ENCODE measurements around the gene ART4. TPM values are rescaled to one million over a fixed set of nuclear protein-coding genes. Genes with fewer than 3 reads are reported as not detected.

The ART4 gene
- total RNA-seq, 1 experiment from 2014 or later = not detected

- no peak for TF ChIP-seq FOXP4 (CRISPR knock-in tag; IDR thresholded peaks at IDR 0.05)
- no peak for TF ChIP-seq ZBTB43 (CRISPR knock-in tag; IDR thresholded peaks at IDR 0.05)
- no peak for TF ChIP-seq CREM (CRISPR knock-in tag; IDR thresholded peaks at IDR 0.05)
- TF ChIP-seq SMAD3 (CRISPR knock-in tag; IDR thresholded peaks at IDR 0.05; ENCODE audit: borderline replicate concordance) = no peak
- no peak for TF ChIP-seq E2F4 (CRISPR knock-in tag; IDR thresholded peaks at IDR 0.05; ENCODE audit: borderline replicate concordance, low read depth)
These were observed 35.2 kb upstream of the ART4 start (continued) for GRCh38 chr12:14878488-14878887.

GRCh38 chr12:14876833-14877232, 33.5 kb upstream of the ART4 start:
- no peak for DNase-seq (ENCODE audit: low spot score)
- ATAC-seq = no peak
- Mint-ChIP-seq H3K27ac (no peak overlapping the region), H3K36me3 (no peaks in the 10 kb centered on the region), H3K27me3 (ENCODE audit: low read depth) (no peaks in the 10 kb centered on the region), H3K4me3 (no peak overlapping the region), H3K4me1 (no peaks in the 10 kb centered on the region), H3K9me3 (no peaks in the 10 kb centered on the region)
- no peak for TF ChIP-seq ZMAT4 (CRISPR knock-in tag; IDR thresholded peaks at IDR 0.05)
- no peak for TF ChIP-seq ZNF532 (CRISPR knock-in tag; IDR thresholded peaks at IDR 0.05; ENCODE audit: borderline replicate concordance)
- no peak for TF ChIP-seq PRDM15 (CRISPR knock-in tag; IDR thresholded peaks at IDR 0.05)
- no peak for TF ChIP-seq E2F4 (CRISPR knock-in tag; IDR thresholded peaks at IDR 0.05; ENCODE audit: borderline replicate concordance, low read depth)
- no peak for TF ChIP-seq ZNF281 (CRISPR knock-in tag; IDR thresholded peaks at IDR 0.05)
- no peak for TF ChIP-seq FOXK1 (CRISPR knock-in tag; IDR thresholded peaks at IDR 0.05)
- no peak for TF ChIP-seq PREB (CRISPR knock-in tag; IDR thresholded peaks at IDR 0.05; ENCODE audit: borderline replicate concordance)
- no peak for TF ChIP-seq SMAD3 (CRISPR knock-in tag; IDR thresholded peaks at IDR 0.05; ENCODE audit: borderline replicate concordance)
- no peak for TF ChIP-seq TEAD4 (CRISPR knock-in tag; IDR thresholded peaks at IDR 0.05)
- no peak for TF ChIP-seq TCF7 (CRISPR knock-in tag; IDR thresholded peaks at IDR 0.05; ENCODE audit: low read depth)
- no peak for TF ChIP-seq ZNF219 (CRISPR knock-in tag; IDR thresholded peaks at IDR 0.05; ENCODE audit: borderline replicate concordance)
- POLR2A ChIA-PET = no interaction called here
- CTCF ChIA-PET = interaction anchor here (1.1 kb wide), 1 partner anchor 16 kb away, joined by 3 read pairs; no protein-coding TSS in a partner anchor
